HCT116 (cell line): ENCODE measurements around the gene USF2. TPM values are rescaled to one million over a fixed set of nuclear protein-coding genes. Genes with fewer than 3 reads are reported as not detected.

Experiments used
- ATAC-seq: fragments of 200-7000 bp; cut with Tn5 transposase; 2 replicates; pipeline ENCODE4 v1.9.1; 2020; ENCODE audit warnings: mild to moderate bottlenecking, moderate library complexity
- BruUV-seq: library from RNA; stranded (reverse); fragments of 400-500 nt; replicated peaks from 2 replicates; lab custom pipeline; 2021; lab: Mats Ljungman, UMichigan
- CTCF ChIA-PET: fragments of 300-600 bp; sonication (Branson Sonifier 250); formaldehyde crosslinking; loops from one replicate; lab custom pipeline; 2021; ENCODE audit warnings: antibody characterized with exemption; lab: Charles Lee
- POLR2A ChIA-PET: fragments of 300-600, 350-600 bp; sonication (Branson Sonifier 250); formaldehyde crosslinking; loops from one replicate; lab custom pipeline; 2021; ENCODE audit warnings: antibody characterized with exemption; lab: Charles Lee
- RAD21 ChIA-PET, 2 experiments: fragments of 300-600 bp; sonication (Branson Sonifier 250); formaldehyde crosslinking; loops; one replicate each; lab custom pipeline; 2023; ENCODE audit warnings: low total read pairs in 2 of 2; ENCODE audit not compliant: uncharacterized antibody in 2 of 2, unreplicated experiment in 2 of 2, low non-redundant PET in 1 of 2; lab: Charles Lee
- DNase-seq: peaks from one replicate; pipeline ENCODE4 v3.0.0-alpha.2; 2010; ENCODE audit warnings: low read depth, low spot score
- H2AFZ ChIP-seq: fragments of 200-600 bp; shearing (Covaris generic), sonication (generic); 2 replicates; pipeline ENCODE4 v1.6.1; 2017; ENCODE audit warnings: low read depth, mixed run types, mixed read lengths, antibody characterized with exemption, low read length; ENCODE audit not compliant: poor library complexity, severe bottlenecking
- H3K27ac ChIP-seq: 2 replicates; pipeline ENCODE4 v1.5.1; 2012; ENCODE audit warnings: low read depth, low read length
- H3K27me3 ChIP-seq: fragments of 200-600 bp; sonication (generic); 2 replicates; pipeline ENCODE4 v1.6.1; 2016; ENCODE audit warnings: mixed run types, low read length, mixed read lengths; ENCODE audit not compliant: insufficient read depth
- H3K36me3 ChIP-seq, 2 experiments: fragments of 200-500 bp in 1 of 2; fragments of 200-600 bp in 1 of 2; sonication (Bioruptor generic) in 1 of 2; sonication (generic) in 1 of 2; 2 replicates each; pipeline versions ENCODE4 v1.5.1 to v1.6.1; 2014 to 2016; ENCODE audit warnings: low read length in 2 of 2, inconsistent platforms in 1 of 2, mixed read lengths in 1 of 2, mixed run types in 1 of 2; ENCODE audit not compliant: insufficient read depth in 2 of 2, control insufficient read depth in 1 of 2
- H3K4me1 ChIP-seq, 2 experiments: fragments of 200-600 bp in 1 of 2; sonication (generic) in 1 of 2; 2 replicates each; pipeline versions ENCODE4 v1.5.1 to v1.6.1; 2012 to 2017; ENCODE audit warnings: low read length in 2 of 2, inconsistent platforms in 1 of 2, mild to moderate bottlenecking in 1 of 2, mixed read lengths in 1 of 2, mixed run types in 1 of 2, moderate library complexity in 1 of 2; ENCODE audit not compliant: insufficient read depth in 2 of 2, control insufficient read depth in 1 of 2
- H3K4me2 ChIP-seq: fragments of 200-600 bp; sonication (generic); 2 replicates; pipeline ENCODE4 v1.6.1; 2017; ENCODE audit warnings: mixed run types, low read length, mixed read lengths
- H3K4me3 ChIP-seq, 2 experiments: fragments of 200-600 bp in 1 of 2; sonication (generic) in 1 of 2; replicated peaks in 1 of 2; 2 replicates each; pipeline ENCODE4 v1.5.1; 2011 to 2016; ENCODE audit warnings: low read length in 2 of 2, control low read depth in 1 of 2, low read depth in 1 of 2, mild to moderate bottlenecking in 1 of 2, mixed read lengths in 1 of 2, mixed run types in 1 of 2
- H3K79me2 ChIP-seq: fragments of 200-600 bp; sonication (generic); 2 replicates; pipeline ENCODE4 v1.6.1; 2017; ENCODE audit warnings: mild to moderate bottlenecking, mixed run types, low read length, moderate library complexity, mixed read lengths; ENCODE audit not compliant: insufficient read depth
- H3K9ac ChIP-seq: fragments of 200-600 bp; sonication (generic); 2 replicates; pipeline ENCODE4 v1.6.1; 2016; ENCODE audit warnings: low read length, mixed read lengths
- H3K9me2 ChIP-seq: fragments of 200-600 bp; sonication (generic), shearing (Covaris generic); 2 replicates; pipeline ENCODE4 v1.6.1; 2017; ENCODE audit warnings: mixed run types, mild to moderate bottlenecking, moderate library complexity; ENCODE audit not compliant: insufficient read depth
- H3K9me3 ChIP-seq, 2 experiments: fragments of 200-500 bp in 1 of 2; fragments of 200-600 bp in 1 of 2; sonication (Bioruptor generic) in 1 of 2; sonication (generic) in 1 of 2; 2 replicates each; pipeline ENCODE4 v1.6.1; 2014 to 2017; ENCODE audit warnings: low read length in 2 of 2, mixed read lengths in 2 of 2, inconsistent platforms in 1 of 2, low read depth in 1 of 2, mild to moderate bottlenecking in 1 of 2, mixed run types in 1 of 2, moderate library complexity in 1 of 2; ENCODE audit not compliant: control insufficient read depth in 1 of 2, insufficient read depth in 1 of 2
- H4K20me1 ChIP-seq: fragments of 200-600 bp; sonication (generic), shearing (Covaris generic); 2 replicates; pipeline ENCODE4 v1.6.1; 2017; ENCODE audit warnings: mixed run types, mild to moderate bottlenecking, moderate library complexity; ENCODE audit not compliant: insufficient read depth
- EGR1 ChIP-seq: IDR thresholded peaks from 2 replicates; pipeline ENCODE4 v1.6.1; 2012; ENCODE audit warnings: low read depth
- ELF1 ChIP-seq: IDR thresholded peaks from 2 replicates; pipeline ENCODE4 v1.6.1; 2012; ENCODE audit warnings: low read depth, borderline replicate concordance
- EZH2 ChIP-seq: fragments of 200-600 bp; sonication (generic); IDR thresholded peaks from 2 replicates; pipeline ENCODE4 v1.6.1; 2017; ENCODE audit warnings: antibody characterized with exemption, mixed run types
- RAD21 ChIP-seq: IDR thresholded peaks from 2 replicates; pipeline ENCODE4 v1.6.1; 2012; ENCODE audit warnings: low read depth, mild to moderate bottlenecking
- SP1 ChIP-seq: IDR thresholded peaks from 2 replicates; pipeline ENCODE4 v1.6.1; 2012; ENCODE audit warnings: low read depth
- SRF ChIP-seq: IDR thresholded peaks from 2 replicates; pipeline ENCODE4 v1.6.1; 2012; ENCODE audit warnings: low read depth
- intact Hi-C: fragments of 100-400 bp; cut with micrococcal nuclease; formaldehyde crosslinking; loops from 2 replicates; pipeline ENCODE4 v1.10.0; 2022
- total RNA-seq: library from RNA; stranded (reverse); gene quantifications from one replicate; pipeline ENCODE4 v1.2.1, GENCODE V29; 2021; ENCODE audit not compliant: unreplicated experiment
- TF ChIP-seq, protein P1 (sequence below), 3 experiments: fragments of 200-600 bp in 1 of 3; sonication (generic) in 1 of 3; IDR thresholded peaks in 2 of 3; conservative IDR thresholded peaks in 1 of 3; 2 replicates each; pipeline ENCODE4 v1.5.1; 2012 to 2017; ENCODE audit warnings: low read depth in 2 of 3, low read length in 2 of 3, antibody characterized with exemption in 1 of 3, borderline replicate concordance in 1 of 3, control low read depth in 1 of 3, mild to moderate bottlenecking in 1 of 3, mixed read lengths in 1 of 3, mixed run types in 1 of 3, moderate library complexity in 1 of 3; ENCODE audit not compliant: insufficient read depth in 1 of 3

Gene USF2
- total RNA-seq, 1 experiment from 2014 or later, result 98.4 TPM

DNA sequence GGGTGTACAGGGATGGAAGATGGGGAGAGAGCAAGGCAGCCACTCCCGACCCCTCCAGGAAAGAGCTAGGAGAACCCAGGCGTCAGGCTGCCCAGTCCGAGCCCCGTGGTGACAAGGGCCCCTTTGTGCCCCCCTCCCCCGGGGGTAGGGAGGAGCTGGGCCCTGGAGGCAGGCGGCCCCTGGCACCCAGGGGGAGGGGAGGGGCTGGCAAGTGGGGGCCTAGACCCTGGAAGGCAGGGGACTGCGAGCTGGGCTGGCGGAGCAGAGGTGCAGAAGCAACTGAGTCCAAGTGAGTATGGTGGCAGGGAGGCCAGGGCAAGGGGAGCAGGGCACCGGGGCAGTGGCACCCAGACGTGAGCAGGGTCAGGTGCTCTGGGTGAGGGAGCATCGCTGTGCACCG, 23.2 kb downstream of the USF2 start, which contains the start of gene MAG:
MAG (plus strand) TSS at position 246 of the 400 bp plus-strand sequence. CDS start 3,248 bp downstream, outside the sequence.
- no peaks in the 10 kb centered on the region for H3K79me2 ChIP-seq
- no peaks in the 10 kb centered on the region for H3K9me3 ChIP-seq
- no peak within 1 kb of the TSS for H3K4me2 ChIP-seq
- H3K27me3 ChIP-seq, result no peaks in the 10 kb centered on the region
- peaks cover 0 to 7% of the 10 kb centered on the region in 2 experiments; a peak in 1 of 4 replicates for H3K4me1 ChIP-seq
- ChIA-PET POLR2A (no interaction called here), RAD21 (no interaction called here), CTCF (no interaction called here)
- H3K36me3 ChIP-seq, result no peaks in the 10 kb centered on the region
- DNase-seq, result no peak
- TF ChIP-seq EGR1 (no peak), SRF (no peak), RAD21 (no peak), EZH2 (no peak), SP1 (no peak), ELF1 (no peak)
- TF ChIP-seq, protein P1, sequence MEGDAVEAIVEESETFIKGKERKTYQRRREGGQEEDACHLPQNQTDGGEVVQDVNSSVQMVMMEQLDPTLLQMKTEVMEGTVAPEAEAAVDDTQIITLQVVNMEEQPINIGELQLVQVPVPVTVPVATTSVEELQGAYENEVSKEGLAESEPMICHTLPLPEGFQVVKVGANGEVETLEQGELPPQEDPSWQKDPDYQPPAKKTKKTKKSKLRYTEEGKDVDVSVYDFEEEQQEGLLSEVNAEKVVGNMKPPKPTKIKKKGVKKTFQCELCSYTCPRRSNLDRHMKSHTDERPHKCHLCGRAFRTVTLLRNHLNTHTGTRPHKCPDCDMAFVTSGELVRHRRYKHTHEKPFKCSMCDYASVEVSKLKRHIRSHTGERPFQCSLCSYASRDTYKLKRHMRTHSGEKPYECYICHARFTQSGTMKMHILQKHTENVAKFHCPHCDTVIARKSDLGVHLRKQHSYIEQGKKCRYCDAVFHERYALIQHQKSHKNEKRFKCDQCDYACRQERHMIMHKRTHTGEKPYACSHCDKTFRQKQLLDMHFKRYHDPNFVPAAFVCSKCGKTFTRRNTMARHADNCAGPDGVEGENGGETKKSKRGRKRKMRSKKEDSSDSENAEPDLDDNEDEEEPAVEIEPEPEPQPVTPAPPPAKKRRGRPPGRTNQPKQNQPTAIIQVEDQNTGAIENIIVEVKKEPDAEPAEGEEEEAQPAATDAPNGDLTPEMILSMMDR (IDR thresholded peaks at IDR 0.05 in 2 of 3, conservative IDR thresholded peaks at IDR 0.05 in 1 of 3; ENCODE audit: borderline replicate concordance in 1 of 3, insufficient read depth in 1 of 3, low read depth in 2 of 3, low read length in 2 of 3), result no peak
- no peak within 1 kb of the TSS for H2AFZ ChIP-seq
- H3K9me2 ChIP-seq, result no peaks in the 10 kb centered on the region
- no peak within 1 kb of the TSS for H3K27ac ChIP-seq
- no peak within 1 kb of the TSS for H3K4me3 ChIP-seq
- BruUV-seq, result no TSS peak
- H3K9ac ChIP-seq, result no peak within 1 kb of the TSS
- no peak for ATAC-seq
- no peaks in the 10 kb centered on the region for H4K20me1 ChIP-seq
- intact Hi-C loops, result no loop called here
